Stomach (tissue), 4 donors: ENCODE results near the gene MSMO1.

ENCODE experiments used
- EP300 ChIP-seq: sonication (generic); formaldehyde crosslinking; IDR thresholded peaks from one replicate; pipeline ENCODE4 v1.6.1; 2017; ENCODE audit warnings: antibody characterized with exemption
- POLR2A ChIP-seq, 4 donors: fragments of 450-650 bp; IDR thresholded peaks; one replicate each; pipeline ENCODE4 v1.6.1; 2016; ENCODE audit warnings: antibody characterized with exemption in 4 of 4, control low read depth in 2 of 4, mild to moderate bottlenecking in 1 of 4, moderate library complexity in 1 of 4
- POLR2AphosphoS5 ChIP-seq, 3 donors: sonication (generic); formaldehyde crosslinking; IDR thresholded peaks; one replicate each; pipeline ENCODE4 v1.6.1; 2016; ENCODE audit warnings: antibody characterized with exemption in 3 of 3
- TF ChIP-seq, protein P1 (sequence below), 7 experiments: fragments of 450-650 bp in 4 of 7; fragments of 200-600 bp in 3 of 7; sonication (generic) in 3 of 7; IDR thresholded peaks; one replicate each; pipeline ENCODE4 v1.5.1; 2016 to 2019; ENCODE audit warnings: antibody characterized with exemption in 7 of 7, control low read depth in 2 of 7, mild to moderate bottlenecking in 1 of 7

DNA sequence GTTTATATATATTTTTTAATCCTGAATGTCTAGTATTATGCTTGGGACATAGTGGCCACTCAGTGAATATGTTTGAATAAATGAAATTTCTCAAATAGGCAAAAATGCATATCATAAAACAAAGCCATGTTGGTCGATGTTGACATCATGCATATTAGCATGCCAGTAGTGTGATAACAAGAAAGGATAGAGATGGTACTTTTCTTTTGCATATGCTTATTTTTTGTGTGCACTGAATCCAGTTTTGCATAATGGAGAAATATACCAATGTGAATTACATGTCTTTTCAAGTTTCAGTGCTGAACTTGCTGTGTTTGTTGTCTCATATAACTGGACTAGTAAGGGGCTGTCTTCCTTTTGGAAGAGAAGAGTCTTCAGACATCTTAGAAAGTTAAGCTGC lies 58.9 kb downstream of the MSMO1 start:
- TF ChIP-seq, protein P1, sequence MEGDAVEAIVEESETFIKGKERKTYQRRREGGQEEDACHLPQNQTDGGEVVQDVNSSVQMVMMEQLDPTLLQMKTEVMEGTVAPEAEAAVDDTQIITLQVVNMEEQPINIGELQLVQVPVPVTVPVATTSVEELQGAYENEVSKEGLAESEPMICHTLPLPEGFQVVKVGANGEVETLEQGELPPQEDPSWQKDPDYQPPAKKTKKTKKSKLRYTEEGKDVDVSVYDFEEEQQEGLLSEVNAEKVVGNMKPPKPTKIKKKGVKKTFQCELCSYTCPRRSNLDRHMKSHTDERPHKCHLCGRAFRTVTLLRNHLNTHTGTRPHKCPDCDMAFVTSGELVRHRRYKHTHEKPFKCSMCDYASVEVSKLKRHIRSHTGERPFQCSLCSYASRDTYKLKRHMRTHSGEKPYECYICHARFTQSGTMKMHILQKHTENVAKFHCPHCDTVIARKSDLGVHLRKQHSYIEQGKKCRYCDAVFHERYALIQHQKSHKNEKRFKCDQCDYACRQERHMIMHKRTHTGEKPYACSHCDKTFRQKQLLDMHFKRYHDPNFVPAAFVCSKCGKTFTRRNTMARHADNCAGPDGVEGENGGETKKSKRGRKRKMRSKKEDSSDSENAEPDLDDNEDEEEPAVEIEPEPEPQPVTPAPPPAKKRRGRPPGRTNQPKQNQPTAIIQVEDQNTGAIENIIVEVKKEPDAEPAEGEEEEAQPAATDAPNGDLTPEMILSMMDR (IDR thresholded peaks at IDR 0.05) = no peak
- TF ChIP-seq POLR2AphosphoS5 (IDR thresholded peaks at IDR 0.05) = no peak
- TF ChIP-seq POLR2A (IDR thresholded peaks at IDR 0.05) = no peak
- no peak for TF ChIP-seq EP300
